Lower leg skin (tissue), 4 donors: Measurements from ENCODE around the gene DGCR8. TPM values are rescaled to one million over a fixed set of nuclear protein-coding genes. Genes with fewer than 3 reads are reported as not detected.

Experiments
- DNase-seq, 2 donors: peaks; one replicate each; pipeline ENCODE4 v3.0.0-alpha.2; 2019; ENCODE audit warnings: low spot score in 2 of 2
- H3K4me3 ChIP-seq: fragments of 200-600 bp; sonication (generic); 2 replicates; pipeline ENCODE4 v1.5.1; 2017; ENCODE audit warnings: mild to moderate bottlenecking, low read depth; ENCODE audit not compliant: poor library complexity, severe bottlenecking
- POLR2A ChIP-seq, 2 donors: fragments of 450-650 bp; IDR thresholded peaks; one replicate each; pipeline ENCODE4 v1.6.1; 2016 to 2017; ENCODE audit warnings: antibody characterized with exemption in 2 of 2, mild to moderate bottlenecking in 1 of 2, moderate library complexity in 1 of 2
- WGBS, 2 donors: methylation state at CpG; one replicate each; pipeline ENCODE4 v1.1.5; 2018; 5-methylcytosine and 5-hydroxymethylcytosine counted together
- intact Hi-C: fragments of 100-400 bp; cut with DNase I; formaldehyde crosslinking; loops from one replicate; pipeline ENCODE4 v1.15.0; 2023; ENCODE audit warnings: low total_unique reads
- total RNA-seq, 4 donors: library from RNA; depleted of rRNA; stranded (reverse); fragments of >200 nt; gene quantifications; one replicate each; pipeline ENCODE4 v1.1.0, GENCODE V29; 2016
- TF ChIP-seq, protein P1 (sequence below), 3 donors: fragments of 450-650 bp; IDR thresholded peaks; one replicate each; pipeline ENCODE4 v1.5.1; 2016; ENCODE audit warnings: antibody characterized with exemption in 3 of 3, mild to moderate bottlenecking in 3 of 3, moderate library complexity in 2 of 3

DGCR8 gene
- total RNA-seq, 4 donors from 2014 or later, result 14.8 to 28.2 (median 21.8) TPM

DNA sequence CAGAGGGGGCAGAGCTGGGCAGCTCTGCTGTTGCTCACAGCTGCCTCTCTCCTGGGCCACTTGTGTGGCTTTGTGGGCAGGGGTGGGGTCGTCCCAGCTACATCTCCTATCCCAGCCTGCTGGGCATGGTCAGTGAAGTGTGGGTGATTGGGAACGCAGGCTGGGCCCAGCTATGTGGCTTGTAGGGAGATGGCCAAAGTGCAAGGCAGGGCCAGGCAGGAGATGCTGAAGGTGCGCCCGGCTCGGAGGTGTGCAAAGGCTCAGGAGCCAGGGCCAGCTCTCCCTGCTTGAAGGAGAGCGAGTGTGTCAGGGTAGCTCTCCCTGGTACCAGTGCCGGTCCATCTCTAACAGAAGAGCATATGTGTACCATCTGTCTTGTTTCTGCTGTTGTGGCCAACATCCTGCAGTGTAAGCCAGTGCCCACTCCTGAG is 27.4 kb downstream of the DGCR8 start:
- no peak overlapping the region for H3K4me3 ChIP-seq
- intact Hi-C loops, result no loop called here
- TF ChIP-seq POLR2A (IDR thresholded peaks at IDR 0.05), result no peak
- TF ChIP-seq, protein P1, sequence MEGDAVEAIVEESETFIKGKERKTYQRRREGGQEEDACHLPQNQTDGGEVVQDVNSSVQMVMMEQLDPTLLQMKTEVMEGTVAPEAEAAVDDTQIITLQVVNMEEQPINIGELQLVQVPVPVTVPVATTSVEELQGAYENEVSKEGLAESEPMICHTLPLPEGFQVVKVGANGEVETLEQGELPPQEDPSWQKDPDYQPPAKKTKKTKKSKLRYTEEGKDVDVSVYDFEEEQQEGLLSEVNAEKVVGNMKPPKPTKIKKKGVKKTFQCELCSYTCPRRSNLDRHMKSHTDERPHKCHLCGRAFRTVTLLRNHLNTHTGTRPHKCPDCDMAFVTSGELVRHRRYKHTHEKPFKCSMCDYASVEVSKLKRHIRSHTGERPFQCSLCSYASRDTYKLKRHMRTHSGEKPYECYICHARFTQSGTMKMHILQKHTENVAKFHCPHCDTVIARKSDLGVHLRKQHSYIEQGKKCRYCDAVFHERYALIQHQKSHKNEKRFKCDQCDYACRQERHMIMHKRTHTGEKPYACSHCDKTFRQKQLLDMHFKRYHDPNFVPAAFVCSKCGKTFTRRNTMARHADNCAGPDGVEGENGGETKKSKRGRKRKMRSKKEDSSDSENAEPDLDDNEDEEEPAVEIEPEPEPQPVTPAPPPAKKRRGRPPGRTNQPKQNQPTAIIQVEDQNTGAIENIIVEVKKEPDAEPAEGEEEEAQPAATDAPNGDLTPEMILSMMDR (IDR thresholded peaks at IDR 0.05), result no peak
- DNase-seq, result no peak
- 88% methylated on average over 7 of the region's 7 CpGs for WGBS, 2 donors

DNA sequence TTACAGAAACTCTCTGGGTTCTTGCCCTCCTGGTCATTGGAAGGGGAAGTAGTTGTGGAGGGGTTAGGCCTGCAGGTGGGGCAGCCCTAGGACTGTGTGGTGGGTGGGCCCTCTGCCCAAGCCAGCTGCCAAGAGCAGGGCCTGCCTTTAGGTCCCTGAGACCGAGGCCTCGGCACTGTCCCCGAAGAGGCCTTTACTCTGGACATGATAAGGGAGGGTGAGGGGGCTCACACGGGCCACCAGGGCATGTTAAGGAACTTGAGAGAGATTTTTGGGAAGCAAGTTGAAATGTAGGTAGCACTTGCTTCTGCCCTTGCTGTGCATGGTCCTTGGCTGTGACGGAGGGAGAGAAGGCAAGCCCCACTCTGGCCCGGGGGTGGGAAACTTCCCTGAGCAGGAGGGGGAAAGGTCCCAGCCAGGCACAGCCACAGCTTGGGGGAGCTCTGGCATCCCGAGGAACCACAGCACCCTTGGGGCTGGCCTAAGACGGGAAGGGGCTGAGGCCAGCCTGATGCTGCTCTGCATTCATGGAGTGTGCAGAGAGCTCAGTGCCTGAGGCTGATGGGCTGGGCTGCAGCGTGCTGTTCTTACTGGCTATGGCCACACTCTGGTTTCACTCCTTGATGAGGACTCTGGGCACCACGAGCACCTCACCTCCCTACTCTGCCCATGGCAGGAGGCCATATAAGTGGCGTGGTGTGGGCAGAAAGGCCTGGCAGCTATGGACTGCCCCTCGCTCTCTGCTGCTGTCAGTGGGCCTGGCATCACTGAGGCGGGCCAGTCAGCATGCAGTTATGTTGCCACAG is 28.1 kb downstream of the DGCR8 start:
- TF ChIP-seq, protein P1 (IDR thresholded peaks at IDR 0.05), result no peak
- no peak overlapping the region for H3K4me3 ChIP-seq
- DNase-seq, result no peak
- intact Hi-C loops, result no loop called here
- WGBS, 2 donors, result 78 to 83% methylated on average over 12 to 13 of the region's 13 CpGs

DNA sequence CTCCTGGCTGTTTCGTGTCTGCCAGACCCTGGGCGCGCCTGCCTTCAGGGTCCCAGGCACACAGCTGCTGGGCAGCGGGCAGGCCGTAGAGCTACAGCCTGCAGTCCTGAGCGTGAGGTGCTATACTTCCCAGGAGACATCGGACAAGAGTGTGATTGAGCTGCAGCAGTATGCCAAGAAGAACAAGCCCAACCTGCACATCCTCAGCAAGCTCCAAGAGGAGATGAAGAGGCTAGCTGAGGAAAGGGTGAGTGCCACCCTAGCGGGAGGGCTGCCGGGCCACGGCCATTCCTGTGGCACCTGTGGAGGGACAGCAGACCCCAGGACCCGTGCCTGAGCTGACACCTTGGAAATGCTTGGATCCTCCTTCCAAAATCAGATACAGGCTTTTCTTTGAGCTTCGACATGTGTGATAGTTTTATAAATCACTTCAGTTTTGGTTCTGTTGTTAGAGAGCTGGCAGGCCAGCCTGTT is 28.8 kb downstream of the DGCR8 start:
- intact Hi-C loops, result no loop called here
- no peak overlapping the region for H3K4me3 ChIP-seq
- TF ChIP-seq POLR2A (IDR thresholded peaks at IDR 0.05), result no peak
- TF ChIP-seq, protein P1 (IDR thresholded peaks at IDR 0.05), result no peak
- DNase-seq, result no peak
- WGBS, 2 donors, result 82 to 87% methylated on average over 9 to 12 of the region's 12 CpGs

DNA sequence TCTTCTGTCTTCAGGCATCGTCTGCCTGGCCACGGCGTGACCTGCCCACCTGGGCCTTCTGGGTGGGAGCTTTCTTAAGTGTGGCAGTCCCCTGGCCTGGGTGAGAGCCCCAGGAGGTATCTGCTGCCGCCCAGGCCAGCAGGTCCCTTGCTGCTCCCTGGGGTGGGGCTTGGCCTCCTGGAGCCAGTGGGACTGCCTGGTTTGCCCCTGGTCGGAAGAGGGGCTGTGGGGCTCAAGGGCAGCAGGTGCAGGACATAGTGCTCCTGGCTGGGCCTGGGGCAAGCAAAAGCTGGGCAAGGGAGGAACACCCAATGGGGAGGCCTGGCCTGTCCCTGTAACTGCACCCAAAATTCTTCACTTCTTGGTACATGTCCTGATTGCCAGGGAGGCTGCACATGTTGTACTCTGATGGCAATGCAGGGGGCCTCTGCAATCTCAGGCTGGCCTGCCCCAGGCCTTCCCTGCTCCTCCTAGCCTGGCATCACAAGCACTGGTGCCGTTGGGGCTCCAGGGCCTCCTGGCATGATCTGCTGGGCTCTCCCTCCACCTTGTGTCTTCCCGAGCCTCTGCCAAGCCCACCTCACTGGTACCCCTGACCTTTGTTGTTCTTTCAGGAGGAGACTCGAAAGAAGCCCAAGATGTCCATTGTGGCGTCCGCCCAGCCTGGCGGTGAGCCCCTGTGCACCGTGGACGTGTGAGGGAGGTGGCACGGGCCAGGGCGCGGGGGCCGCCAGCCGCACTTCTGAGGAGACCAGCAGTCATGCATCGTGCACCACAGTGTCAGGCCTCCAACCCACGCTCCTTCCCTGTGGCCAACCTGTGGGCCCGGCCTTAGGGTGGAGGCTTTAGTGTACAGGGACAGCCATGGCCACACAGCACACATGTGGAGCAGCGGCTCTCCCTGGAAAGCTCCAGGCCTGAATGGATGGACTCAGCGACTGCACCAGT is 29.6 kb downstream of the DGCR8 start:
- DNase-seq, result no peak
- H3K4me3 ChIP-seq, result no peak overlapping the region
- intact Hi-C loops, result no loop called here
- no peak for TF ChIP-seq POLR2A (IDR thresholded peaks at IDR 0.05)
- TF ChIP-seq, protein P1 (IDR thresholded peaks at IDR 0.05), result no peak
- 85 to 86% methylated on average over 19 to 23 of the region's 23 CpGs for whole genome bisulfite sequencing, 2 donors

DNA sequence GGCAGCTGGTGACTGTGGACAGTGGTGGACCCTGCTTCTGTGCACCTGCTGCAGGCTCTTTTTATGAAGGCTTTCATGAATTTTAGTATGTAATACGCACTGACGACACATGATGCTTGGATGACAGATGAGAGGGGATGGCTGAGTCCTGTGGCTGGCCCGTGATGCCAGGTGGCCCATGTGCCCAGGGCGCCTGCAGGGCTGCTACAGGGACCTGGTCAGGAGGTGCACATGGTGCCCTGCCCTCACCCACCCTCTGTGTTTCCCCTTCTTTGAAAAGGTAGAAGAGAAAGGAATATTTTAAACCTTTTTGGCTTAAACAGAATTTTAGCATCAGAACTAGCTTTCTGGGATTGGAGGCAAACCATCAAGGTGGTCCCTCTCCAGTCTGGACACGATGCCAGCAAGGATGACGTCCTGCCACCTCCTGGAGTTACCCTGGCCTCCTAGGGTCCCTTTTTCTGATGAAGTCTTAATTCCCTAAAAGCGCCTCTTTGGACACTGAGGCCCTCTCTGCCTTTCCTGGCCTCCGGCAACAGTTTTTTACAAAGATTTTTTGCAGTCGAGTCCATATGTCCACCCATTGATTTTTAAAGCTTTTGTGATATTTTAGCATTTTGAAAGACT is 30.4 kb downstream of the DGCR8 start:
- no peak overlapping the region for H3K4me3 ChIP-seq
- 85 to 90% methylated on average over 9 of the region's 9 CpGs for WGBS, 2 donors
- TF ChIP-seq POLR2A (IDR thresholded peaks at IDR 0.05), result no peak
- TF ChIP-seq, protein P1 (IDR thresholded peaks at IDR 0.05), result no peak
- intact Hi-C loops, result no loop called here
- DNase-seq, result no peak
